Measurements from ENCODE around the gene PPCS.
"Not testable (repeated sequence)": the region's sequence is repeated elsewhere in the genome, so short reads cannot be mapped to it uniquely, and the experiment has no call there.

PPCS gene

GRCh38 chr1:42462828-42463763, 6.8 kb downstream of the PPCS start, which contains the start of gene CCDC30:
Gene CCDC30, plus strand, starts transcription at chr1:42463286. Its CDS starts 17,266 bp downstream, at chr1:42480552.
- H3K4me3 ChIP-seq (ENCODE audit: low read length), result peak within 1 kb of the TSS; percentile 77
- DNase-seq (ENCODE audit: low read depth), result peak; percentile 98
- TF ChIP-seq CTCF (IDR thresholded peaks at IDR 0.05; ENCODE audit: insufficient read depth, low read depth, low read length, missing control alignments), result no peak

- H3K4me3 ChIP-seq (ENCODE audit: low read length), result peak overlapping the region; percentile 77
- DNase-seq (ENCODE audit: low read depth), result no peak
- no peak for TF ChIP-seq CTCF (IDR thresholded peaks at IDR 0.05; ENCODE audit: insufficient read depth, low read depth, low read length, missing control alignments)
Measured at GRCh38 chr1:42463921-42464320, 7.6 kb downstream of the PPCS start.

GRCh38 chr1:42466030-42466429, 9.7 kb downstream of the PPCS start:
- DNase-seq (ENCODE audit: low read depth), result no peak
- H3K4me3 ChIP-seq (ENCODE audit: low read length), result no peak overlapping the region
- no peak for TF ChIP-seq CTCF (IDR thresholded peaks at IDR 0.05; ENCODE audit: insufficient read depth, low read depth, low read length, missing control alignments)

GRCh38 chr1:42469727-42470126, 13.4 kb downstream of the PPCS start:
- no peak for TF ChIP-seq CTCF (IDR thresholded peaks at IDR 0.05; ENCODE audit: insufficient read depth, low read depth, low read length, missing control alignments)
- DNase-seq (ENCODE audit: low read depth), result no peak
- H3K4me3 ChIP-seq (ENCODE audit: low read length), result no peak overlapping the region

- H3K4me3 ChIP-seq (ENCODE audit: low read length), result no peak overlapping the region
- no peak for TF ChIP-seq CTCF (IDR thresholded peaks at IDR 0.05; ENCODE audit: insufficient read depth, low read depth, low read length, missing control alignments)
- DNase-seq (ENCODE audit: low read depth), result no peak
Measured at GRCh38 chr1:42476605-42477004, 20.3 kb downstream of the PPCS start.

- not testable (repeated sequence) for H3K4me3 ChIP-seq (ENCODE audit: low read length); DNase-seq (ENCODE audit: low read depth)
Measured at GRCh38 chr1:42477354-42477753, 21.0 kb downstream of the PPCS start.

- TF ChIP-seq CTCF (IDR thresholded peaks at IDR 0.05; ENCODE audit: insufficient read depth, low read depth, low read length, missing control alignments), result no peak
- no peak overlapping the region for H3K4me3 ChIP-seq (ENCODE audit: low read length)
- no peak for DNase-seq (ENCODE audit: low read depth)
Measured at GRCh38 chr1:42477775-42478174, 21.4 kb downstream of the PPCS start.

Measured in epithelial cell of esophagus (primary cell).